GM18499 (cell line): Measurements from ENCODE around the gene SMG1.
"Not testable (repeated sequence)": the region's sequence is repeated elsewhere in the genome, so short reads cannot be mapped to it uniquely, and the experiment has no call there.

ENCODE experiments used
- ATAC-seq: cut with Tn5 transposase; IDR thresholded peaks from one replicate; pipeline ENCODE4 v1.9.1; 2021; ENCODE audit warnings: moderate number of reproducible peaks; ENCODE audit not compliant: insufficient read depth, unreplicated experiment

SMG1 gene

DNA sequence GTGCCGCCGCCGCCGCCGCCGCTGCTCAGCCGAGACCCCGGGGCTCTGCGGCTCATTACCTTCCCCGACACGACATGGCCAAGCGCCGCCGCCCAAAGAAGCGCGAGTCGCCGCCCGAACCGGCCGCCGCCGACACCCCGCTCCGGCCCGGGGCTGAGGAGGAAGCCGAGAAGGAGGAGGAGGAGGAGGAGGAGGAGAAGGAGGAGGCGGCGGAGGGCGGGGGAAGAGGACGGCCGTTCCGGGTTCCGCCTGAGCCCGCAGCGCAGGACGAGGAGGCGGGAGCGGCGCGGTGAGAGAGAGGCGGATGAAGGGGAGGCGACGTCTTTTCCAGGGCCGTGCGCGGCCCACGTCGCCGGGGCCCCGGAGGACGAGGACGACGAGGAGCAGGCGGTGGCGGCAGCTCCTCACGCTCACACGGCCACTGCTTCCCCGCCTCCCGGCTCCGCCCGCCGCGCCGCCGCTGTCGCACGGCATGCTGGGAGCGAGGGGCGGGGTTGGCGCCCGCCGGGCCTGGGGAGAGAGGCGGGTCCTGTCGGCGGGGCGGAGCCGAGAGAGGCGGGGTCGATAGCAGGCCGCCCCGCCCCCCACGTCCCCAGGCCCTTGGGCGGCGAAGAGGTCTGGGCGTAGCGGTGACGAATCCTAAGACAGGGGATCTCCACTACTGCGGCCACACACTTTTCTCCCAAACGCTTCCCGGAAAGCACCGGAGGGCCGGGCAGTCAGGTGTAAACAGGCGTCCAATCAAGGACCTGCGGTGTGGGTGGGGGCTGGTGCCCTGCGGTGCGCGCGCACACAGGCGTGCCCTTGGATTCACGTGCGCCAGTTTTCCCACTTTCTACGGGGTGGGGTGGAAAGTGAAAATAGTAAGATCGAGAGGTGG is at the start of gene SMG1:
TSS of gene SMG1 (minus strand) at position 423 of the 880 bp plus-strand sequence. CDS start at position 56, 367 bp downstream.
- ATAC-seq, result peak; percentile 81

DNA sequence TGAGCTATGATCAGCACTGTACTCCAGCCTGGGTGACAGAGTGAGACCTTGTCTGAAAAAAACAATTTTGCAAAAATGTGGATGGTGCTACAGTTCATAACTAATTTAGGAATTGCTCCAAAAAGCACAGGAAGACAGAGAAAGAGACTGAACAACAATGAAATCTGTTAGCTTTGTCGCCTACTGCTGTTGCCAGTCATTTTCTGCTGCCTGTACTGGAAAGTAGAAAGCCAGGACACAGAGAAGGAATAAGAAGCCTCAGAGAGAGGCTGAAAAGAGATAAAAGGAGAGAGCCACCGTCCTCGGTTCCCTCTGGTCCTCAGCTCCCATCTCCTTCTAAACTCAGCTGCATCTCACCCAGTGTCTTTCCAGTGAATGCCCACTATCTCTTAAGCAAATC is 48.9 kb upstream of the SMG1 start:
- no peak for ATAC-seq

DNA sequence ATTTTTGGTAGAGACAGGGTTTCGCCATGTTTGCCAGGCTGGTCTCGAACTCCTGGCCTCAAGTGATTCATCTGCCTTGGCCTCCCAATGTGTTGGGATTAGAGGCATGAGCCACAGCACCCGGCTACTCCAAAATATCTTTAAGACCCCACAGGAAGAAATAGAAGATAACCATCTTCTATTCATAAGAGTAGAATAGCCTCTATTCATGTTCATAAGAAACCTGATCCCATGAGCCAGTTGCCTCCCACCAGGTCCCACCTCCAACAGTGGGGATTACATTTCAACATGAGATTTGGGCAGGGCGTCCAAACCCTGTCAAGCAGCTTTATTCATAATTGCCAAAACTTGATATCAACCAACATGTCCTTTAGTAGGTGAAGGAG is 43.6 kb upstream of the SMG1 start:
- no peak for ATAC-seq

DNA sequence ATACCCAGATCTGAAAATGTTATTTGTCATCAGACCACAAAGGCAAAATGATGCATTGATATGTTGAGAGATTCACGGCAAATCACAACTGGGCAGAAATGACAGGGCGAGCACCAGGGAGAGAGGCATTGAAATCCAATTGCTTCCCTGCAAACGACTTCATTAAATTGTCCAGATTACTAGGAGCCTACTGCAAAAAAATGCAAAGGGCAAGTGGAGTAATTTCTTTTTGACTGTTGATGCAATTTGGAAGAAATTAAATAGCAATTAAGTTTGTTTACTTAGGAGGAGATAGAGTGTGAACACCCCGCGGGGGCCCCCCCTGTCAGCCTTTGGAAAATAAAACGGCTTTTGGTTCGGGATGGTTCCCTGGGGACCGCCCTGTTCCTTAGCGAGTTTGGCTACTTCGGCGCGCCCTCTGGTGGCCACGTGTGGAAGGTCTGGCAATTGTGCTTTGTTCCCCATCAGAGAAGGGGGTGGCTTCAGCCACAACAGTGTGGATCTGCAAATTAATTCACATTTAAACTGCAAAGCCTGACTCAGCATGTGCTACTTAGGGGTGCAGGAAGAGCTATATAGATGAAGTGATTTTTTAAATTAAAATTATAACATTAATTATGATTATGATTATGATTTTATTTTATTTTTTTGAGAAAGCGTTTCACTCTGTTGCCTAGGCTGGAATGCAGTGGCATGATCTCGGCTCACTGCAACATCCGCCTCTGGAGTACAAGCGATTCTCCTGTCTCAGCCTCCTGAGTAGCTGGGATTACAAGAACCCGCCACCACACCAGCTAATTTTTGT is 43.0 kb upstream of the SMG1 start:
- no peak for ATAC-seq

DNA sequence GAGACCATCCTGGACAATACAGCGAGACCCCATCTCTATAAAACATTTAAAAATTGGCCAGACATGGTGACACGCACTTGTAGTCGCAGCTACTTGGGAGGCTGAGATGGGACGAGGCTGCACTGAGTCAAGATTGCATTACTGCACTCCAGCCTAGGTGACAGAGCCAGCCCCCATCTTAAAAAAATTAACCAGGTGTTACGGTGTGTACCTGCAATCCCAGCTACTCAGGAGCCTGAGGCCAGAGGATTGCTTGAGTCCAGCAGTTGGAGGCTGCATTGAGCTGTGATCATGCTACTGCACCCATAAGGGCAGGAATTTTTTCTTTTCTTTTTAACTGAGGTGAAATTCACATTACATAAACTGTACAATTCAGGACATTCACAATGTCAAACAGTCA is 40.6 kb upstream of the SMG1 start:
- no peak for ATAC-seq

DNA sequence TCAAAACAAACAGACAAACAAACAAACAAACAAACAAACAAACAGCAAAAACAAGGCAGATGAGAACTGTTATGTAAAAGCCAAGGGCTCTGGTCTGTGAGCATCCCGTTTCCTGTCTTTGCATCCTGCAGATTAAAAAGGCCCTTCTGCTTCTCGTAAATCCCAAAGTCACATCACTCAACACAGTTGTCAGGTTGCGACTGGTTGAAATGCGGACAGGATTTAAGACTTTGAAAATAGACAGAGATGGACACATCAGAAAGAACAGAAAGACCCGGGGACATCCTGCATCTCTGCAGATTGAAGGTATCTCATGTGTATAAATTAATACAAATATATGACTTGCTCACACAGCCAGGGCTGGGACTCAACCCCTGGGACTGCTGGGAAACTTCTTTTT is 39.3 kb upstream of the SMG1 start:
- no peak for ATAC-seq

DNA sequence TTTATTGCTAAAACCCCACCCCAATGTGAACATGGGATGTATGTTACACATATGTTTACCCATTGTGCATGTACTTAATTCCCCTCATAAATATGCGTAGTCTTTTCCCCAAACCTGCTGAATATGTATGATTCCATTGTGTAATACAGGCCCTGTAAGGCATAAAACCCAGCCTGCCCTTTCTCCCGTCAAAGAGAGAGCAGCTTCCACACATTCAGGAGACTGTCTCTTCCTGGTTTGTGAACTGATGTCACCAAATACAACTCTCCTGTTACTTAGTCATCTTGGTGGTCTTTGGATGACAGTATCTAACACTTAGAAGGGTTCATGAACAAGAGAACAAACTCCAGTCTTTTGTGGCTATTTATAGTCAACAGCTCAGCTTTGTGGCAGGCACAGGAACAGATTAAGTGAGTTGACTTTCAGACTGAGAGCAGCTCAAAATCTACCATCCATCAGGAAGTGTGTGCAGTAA is 32.9 kb upstream of the SMG1 start:
- no peak for ATAC-seq

DNA sequence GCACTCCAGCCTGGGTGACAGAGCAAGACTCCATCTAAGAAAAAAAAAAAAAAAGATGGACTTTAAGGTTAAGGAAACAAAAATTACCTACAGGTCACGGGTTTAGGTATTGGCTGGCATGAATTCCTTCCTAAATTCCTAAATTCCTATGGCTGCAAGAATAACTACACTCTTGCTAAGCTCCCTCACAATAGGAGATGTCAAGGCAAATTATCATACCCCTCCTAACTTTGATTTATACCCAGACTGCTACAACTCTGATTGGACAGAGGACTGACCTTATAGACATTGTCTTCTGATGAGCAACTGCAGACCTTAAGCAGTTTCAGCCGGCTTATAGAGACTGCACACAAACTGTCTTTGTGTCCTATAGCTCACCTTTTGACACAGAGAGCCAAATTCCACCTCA is 32.4 kb upstream of the SMG1 start:
- ATAC-seq, result no peak

DNA sequence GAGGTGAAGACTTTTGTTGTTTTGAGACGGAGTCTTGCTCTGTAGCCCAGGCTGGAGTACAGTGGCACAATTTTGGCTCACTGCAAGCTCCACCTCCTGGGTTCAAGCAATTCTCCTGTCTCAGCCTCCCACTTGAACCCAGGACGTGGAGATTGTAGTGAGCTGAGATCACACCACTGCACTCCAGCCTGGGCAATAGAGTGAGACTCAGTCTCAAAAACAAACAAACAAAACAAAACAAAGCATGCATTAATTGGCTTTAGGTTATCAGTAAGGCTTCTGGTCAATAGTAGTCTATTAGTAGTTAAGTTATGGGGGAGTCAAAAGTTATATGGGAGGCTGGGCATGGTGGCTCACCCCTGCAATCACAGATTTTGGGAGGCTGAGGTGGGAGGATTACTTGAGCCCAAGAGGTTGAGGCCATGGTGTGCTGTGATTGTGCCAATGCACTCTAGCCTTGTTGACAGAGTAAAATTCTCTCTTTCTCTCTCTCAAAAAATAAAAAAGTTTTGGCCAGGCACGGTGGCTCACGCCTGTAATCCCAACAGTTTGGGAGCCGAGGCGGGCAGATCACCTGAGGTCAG is 30.5 kb upstream of the SMG1 start:
- not testable (repeated sequence) for ATAC-seq

DNA sequence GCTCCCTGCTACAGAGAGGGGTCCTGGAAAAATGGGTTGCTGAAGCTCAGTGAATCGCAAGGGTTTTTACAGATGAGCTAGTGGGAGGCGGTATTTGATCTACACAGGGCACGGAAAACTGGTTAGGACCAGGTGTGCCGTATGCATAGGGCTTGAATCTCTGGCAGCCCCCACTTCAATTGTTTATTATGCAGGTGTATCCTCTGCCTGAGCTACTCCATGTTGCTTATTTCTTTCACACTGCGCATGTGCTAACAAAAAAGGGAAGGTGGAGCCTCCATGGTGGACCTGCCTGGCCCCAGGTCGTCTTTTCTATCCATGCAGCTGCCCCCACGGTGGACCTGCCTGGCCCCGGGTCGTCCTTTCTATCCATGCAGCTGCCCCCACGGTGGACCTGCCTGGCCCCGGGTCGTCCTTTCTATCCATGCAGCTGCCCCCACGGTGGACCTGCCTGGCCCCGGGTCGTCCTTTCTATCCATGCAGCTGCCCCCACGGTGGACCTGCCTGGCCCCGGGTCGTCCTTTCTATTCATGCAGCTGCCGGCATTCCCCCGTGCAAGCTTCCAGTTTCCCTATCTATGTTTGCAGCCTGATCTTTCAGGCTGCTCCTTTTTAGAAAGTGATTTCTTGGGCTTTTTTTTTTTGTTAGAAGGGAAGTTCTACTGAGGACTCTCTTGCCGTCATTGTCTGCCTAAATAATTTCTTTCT is 29.8 kb upstream of the SMG1 start:
- not testable (repeated sequence) for ATAC-seq

DNA sequence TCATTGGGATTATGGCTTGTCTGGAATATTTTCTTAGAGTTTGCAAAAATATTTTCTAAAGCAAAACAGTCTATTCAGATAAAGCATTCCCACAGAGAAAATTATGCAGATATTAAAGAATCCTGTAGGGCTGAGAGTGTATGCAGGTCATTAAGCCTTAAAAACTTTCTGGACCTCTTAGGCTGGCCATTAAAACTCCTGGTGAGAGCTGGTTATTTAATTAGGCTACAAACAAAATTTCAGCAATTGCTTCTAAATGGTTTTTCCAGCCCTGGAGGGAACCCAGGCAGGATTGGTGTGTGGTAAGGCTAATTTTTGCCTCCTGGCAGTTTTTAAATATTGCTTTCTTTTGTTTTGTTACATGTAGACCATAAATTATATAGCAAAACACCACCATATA is 27.3 kb upstream of the SMG1 start:
- no peak for ATAC-seq

DNA sequence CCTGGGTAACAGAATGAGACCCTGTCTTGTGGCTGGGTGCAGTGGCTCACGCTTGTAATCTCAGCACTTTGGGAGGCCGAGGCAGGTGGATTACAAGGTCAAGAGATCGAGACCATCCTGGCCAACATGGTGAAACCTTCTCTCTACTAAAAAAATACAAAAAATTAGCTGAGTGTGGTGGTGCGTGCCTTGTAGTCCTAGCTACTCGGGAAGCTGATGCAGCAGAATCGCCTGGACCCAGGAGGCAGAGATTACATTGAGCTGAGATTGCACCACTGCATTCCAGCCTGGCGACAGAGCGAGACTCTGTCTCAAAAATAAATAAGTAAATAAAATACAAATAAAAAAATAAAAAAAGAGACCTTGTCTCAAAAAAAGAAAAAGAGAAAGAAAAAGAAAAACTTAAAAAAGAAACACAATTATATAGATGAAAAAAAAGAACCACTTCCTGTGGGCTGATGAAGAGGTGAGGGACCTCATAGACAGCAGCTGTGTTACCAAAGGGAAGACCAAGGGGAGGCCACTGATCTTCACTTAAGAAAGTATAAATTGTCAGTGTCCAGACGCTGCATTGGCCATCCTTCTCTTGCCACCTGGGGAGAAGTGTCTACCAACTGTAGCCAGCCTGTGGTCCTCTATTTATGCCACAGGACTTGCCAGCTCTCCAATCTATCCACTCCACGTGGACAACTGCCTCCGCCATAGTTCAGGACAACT is 24.4 kb upstream of the SMG1 start:
- ATAC-seq, result no peak

DNA sequence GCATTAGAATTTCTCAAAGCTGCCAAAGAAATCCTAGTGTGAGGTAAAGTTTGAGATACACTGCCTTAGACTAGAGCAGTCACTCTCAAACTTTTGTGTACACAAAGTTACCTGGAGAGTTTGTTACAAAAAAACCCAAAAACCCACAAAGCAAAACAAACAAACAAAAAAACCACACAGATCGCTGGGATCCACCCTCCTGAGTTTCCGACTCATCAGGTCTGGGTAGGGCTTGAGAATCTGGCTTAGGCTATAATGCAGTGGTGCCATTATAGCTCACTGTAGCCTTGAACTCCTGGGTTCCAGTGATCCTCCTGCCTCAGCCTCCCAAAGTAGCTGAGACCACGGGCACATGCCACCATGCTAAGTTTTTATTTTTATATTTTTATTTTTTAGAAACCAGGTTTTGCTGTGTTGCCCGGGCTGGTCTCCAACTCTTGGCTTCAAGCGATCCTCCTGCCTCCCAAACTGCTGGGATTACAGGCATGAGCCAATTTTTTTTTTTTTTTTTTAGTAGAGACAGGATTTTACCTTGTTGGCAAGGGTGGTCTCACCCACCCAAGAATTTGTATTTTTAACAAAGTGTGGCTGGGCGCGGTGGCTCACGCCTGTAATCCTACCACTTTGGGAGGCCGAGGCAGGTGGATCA is 22.3 kb upstream of the SMG1 start:
- ATAC-seq, result no peak

DNA sequence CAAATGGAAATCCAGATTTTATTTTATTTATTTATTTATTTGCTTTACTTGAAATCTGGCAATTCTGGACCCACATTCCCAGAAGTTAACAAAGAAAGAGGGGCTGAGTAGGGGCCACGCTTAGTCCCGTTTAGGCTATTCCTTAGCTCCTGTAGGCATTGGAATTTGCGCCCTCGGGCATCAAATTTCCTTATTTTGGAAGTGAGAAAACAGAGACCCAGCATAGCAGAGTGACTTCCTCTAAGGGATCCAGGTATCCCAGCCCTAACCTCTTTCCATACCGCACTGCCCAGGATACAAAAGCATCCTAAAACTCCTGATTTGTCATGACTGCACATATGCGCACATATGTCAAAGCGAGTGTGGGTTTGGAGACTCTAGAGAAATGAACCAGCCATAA is 19.0 kb upstream of the SMG1 start:
- no peak for ATAC-seq

DNA sequence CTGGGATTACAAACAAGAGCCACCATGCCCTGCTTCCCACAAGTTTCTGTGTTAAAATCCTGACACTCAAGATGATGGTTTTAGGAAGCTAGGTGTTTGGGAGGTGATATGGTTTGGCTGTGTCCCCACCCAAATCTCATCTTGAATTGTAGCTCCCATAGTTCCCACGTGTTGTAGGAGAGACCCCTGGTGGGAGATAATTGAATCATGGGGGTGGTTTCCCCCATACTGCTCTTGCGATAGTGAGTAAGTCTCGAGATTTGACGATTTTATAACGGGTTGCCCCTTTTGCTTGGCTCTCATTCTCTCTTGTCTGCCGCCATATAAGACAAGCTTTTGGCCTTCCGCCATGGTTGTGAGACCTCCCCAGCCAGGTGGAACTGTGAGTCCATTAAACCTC is 17.2 kb upstream of the SMG1 start:
- no peak for ATAC-seq

DNA sequence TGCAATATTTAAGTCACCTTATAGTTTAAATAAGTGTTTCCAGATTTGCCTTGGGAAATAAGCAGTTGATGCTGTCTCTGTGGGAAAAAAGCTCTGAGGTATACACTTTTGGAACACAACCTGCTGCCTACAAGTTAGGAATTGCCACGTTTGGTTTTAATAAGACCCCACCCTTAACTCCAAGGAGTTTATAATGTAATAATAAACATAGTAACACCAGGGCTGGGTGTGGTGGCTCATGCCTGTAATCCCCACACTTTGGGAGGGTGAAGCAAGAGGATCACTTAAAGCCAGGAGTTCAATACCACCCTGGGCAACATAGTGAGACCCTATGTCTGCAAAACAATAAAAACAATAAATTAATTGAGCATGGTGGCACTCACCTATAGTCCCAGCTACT is 15.9 kb upstream of the SMG1 start:
- no peak for ATAC-seq

DNA sequence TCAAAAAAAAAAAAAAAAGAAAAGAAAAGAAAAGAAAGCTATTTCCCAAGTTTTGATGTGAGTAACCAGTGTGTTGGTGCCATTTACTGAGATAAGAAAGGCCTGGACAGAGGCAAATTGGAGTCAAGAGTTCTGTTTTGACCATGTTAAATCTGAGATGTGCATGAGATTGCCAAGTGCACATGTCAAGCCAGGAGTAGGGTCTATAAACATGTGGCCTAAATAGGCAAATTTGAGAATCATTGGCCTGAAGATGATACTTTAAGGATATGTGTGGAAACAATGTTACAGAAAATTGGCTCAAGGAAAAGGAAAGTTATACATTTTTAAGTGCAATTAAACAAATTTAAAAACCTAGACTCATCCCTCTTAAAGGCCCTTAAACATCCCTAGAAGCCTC is 15.3 kb upstream of the SMG1 start:
- ATAC-seq, result no peak

DNA sequence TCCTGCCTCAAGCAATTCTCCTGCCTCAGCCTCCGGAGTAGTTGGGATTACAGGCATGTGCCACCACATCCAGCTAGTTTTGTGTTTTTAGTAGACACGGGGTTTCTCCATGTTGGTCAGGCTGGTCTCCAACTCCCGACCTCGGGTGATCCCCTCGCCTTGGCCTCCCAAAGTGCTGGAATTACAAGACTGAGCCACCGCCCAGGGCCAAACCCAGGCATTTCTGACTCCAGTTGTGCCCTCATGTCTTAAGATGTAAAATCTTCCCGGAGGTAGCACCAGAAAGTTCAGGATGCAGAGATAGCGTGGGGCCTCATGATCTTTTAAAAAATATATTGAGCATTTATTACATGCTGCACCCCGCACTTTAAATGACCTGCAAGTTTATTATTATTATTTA is 12.8 kb upstream of the SMG1 start:
- no peak for ATAC-seq

DNA sequence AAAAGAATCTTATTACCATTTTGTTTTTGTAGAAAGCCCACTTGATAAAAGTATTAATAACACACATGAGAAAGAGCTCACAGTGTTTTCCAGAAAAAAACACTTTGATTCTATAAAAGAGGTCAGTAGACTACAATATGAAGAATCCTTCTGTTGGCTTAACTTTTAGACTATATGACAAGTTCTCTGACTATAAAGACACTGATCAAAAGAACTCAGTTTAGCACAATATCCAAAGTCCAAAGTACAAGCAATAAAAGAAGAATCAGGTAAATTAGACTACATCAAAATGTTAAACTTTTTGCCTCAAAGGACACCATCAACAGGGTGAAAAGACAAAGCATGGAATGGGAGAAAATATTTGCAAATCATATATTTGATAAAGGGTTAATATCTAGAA is 11.2 kb upstream of the SMG1 start:
- ATAC-seq, result no peak
